ENCODE measurements around the gene AGBL4.
"Not testable (repeated sequence)": the region's sequence is repeated elsewhere in the genome, so short reads cannot be mapped to it uniquely, and the experiment has no call there.

The AGBL4 gene

DNA sequence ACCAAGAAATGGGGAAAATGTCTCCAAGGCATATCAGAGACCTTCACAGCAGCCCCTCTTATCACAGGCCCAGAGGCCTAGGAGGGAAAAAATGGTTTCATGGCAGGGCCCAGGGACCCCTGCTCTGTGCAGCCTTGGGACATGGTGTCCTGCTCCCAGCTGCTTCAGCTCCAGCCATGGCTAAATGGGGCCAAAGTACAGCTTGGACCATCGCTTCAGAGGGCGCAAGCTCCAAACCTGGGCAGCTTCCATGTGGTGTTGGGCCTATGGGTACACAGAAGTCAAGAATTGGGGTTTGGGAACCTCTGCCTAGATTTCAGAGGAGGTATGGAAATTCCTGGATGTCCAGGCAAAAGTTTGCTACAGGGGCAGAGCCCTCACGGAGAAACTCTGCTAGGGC lies 964.7 kb downstream of the AGBL4 start:
- no peak for DNase-seq (ENCODE audit: low read depth in 1 of 2, low spot score in 1 of 2)
- TF ChIP-seq JUND (IDR thresholded peaks at IDR 0.05; ENCODE audit: low read depth): no peak
- in situ Hi-C loops (cut with HindIII; ENCODE audit: low pct_unique_long_range_greater_than_20kb, low sequenced_read_pairs): no loop called here

DNA sequence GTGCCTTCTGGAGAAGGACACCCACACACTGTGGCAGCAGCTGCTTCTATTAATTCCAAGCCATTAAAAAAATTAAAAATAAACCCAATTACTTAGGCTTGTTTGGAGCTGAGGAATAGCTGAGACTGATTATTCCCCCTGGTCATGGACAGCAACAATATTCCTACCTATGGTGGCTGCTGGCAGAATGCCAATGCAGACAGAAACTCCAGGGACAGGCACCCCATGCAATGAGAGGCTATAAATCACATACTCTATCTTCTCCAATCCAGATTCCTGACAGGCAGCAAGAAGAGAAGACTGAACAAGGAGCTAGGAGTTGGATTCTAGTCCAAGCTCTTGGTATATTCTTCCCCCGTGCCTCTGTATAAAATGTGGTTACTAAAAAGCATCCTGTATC lies 971.7 kb downstream of the AGBL4 start:
- TF ChIP-seq JUND (IDR thresholded peaks at IDR 0.05; ENCODE audit: low read depth): no peak
- in situ Hi-C loops (cut with HindIII; ENCODE audit: low pct_unique_long_range_greater_than_20kb, low sequenced_read_pairs): no loop called here
- DNase-seq (ENCODE audit: low read depth in 1 of 2, low spot score in 1 of 2): no peak

DNA sequence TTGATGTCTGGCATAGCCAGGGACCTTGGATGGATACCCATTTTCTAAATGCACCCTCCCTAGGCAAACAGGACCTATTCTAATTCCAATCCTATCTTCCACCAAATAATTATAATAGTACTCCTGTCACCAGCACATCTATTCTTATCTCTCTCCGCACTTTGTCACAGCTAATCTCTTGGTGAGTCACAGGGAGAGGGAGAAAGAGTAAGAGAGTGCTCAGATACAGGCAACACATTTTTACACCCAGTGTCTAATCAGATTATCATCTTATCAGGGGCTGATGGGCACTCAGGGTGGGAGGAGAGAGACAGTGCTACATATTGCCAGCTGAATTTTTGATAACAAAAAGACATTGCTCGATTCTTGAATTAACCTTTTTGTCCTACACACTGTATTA lies 972.1 kb downstream of the AGBL4 start:
- DNase-seq (ENCODE audit: low read depth in 1 of 2, low spot score in 1 of 2): no peak
- in situ Hi-C loops (cut with HindIII; ENCODE audit: low pct_unique_long_range_greater_than_20kb, low sequenced_read_pairs): no loop called here
- TF ChIP-seq JUND (IDR thresholded peaks at IDR 0.05; ENCODE audit: low read depth): no peak

- no peak for DNase-seq (ENCODE audit: low read depth in 1 of 2, low spot score in 1 of 2)
- in situ Hi-C loops (cut with HindIII; ENCODE audit: low pct_unique_long_range_greater_than_20kb, low sequenced_read_pairs): no loop called here
These were observed 973.7 kb downstream of the AGBL4 start for GRCh38 chr1:49050041-49050440.

DNA sequence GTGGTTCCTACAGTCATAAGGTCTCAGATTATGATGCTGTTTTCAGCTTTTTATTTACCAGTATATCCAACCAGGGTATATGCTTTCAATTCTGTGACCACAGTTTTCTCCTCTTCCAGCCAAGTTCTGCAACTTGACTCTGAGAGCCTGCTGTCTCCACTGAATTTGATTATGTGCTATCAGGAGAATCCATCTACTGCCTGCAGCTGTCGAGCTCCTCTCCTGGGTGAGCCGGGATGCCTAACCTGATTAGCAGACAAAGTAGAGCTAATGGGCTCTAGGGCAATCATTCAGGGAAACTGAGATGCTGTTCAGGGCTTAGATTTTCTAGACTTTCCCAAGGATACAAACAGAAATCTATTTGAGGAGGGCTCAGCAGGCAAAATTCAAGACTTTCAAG lies 975.6 kb downstream of the AGBL4 start:
- no peak for TF ChIP-seq JUND (IDR thresholded peaks at IDR 0.05; ENCODE audit: low read depth)
- in situ Hi-C loops (cut with HindIII; ENCODE audit: low pct_unique_long_range_greater_than_20kb, low sequenced_read_pairs): no loop called here
- no peak for DNase-seq (ENCODE audit: low read depth in 1 of 2, low spot score in 1 of 2)

More at GRCh38 chr1:49050041-49050440, 973.7 kb downstream of the AGBL4 start:
- TF ChIP-seq JUND (IDR thresholded peaks at IDR 0.05; ENCODE audit: low read depth): no peak

- in situ Hi-C loops (cut with HindIII; ENCODE audit: low pct_unique_long_range_greater_than_20kb, low sequenced_read_pairs): no loop called here
- TF ChIP-seq JUND (IDR thresholded peaks at IDR 0.05; ENCODE audit: low read depth): no peak
- no peak for DNase-seq (ENCODE audit: low read depth in 1 of 2, low spot score in 1 of 2)
These were observed 977.4 kb downstream of the AGBL4 start for GRCh38 chr1:49046305-49046704.

GRCh38 chr1:49045371-49045770 lies 978.4 kb downstream of the AGBL4 start:
- no peak for TF ChIP-seq JUND (IDR thresholded peaks at IDR 0.05; ENCODE audit: low read depth)
- DNase-seq (ENCODE audit: low read depth in 1 of 2, low spot score in 1 of 2): no peak

DNA sequence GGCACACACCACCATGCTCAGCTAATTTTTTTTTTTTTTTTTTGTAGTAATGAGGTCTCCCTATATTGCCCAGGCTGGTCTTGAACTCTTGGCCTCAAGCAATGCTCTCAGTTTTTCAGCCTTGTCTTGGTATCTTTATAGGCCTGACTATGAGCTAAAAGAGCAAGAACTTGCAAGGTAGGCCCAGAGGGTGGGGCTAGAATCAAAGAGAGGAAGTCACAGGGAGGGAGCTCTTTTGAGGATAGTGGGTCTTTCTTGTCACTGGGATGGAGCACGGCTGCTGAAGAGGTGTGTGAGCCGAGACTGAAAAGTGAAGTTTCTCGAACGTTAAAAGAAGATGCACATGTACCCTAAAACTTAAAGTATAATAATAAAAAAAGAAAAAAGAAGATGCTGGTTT lies 987.1 kb downstream of the AGBL4 start:
- TF ChIP-seq JUND (IDR thresholded peaks at IDR 0.05; ENCODE audit: low read depth): no peak
- DNase-seq (ENCODE audit: low read depth in 1 of 2, low spot score in 1 of 2): no peak
- in situ Hi-C loops (cut with HindIII; ENCODE audit: low pct_unique_long_range_greater_than_20kb, low sequenced_read_pairs): no loop called here

More at GRCh38 chr1:49045371-49045770, 978.4 kb downstream of the AGBL4 start:
- in situ Hi-C loops (cut with HindIII; ENCODE audit: low pct_unique_long_range_greater_than_20kb, low sequenced_read_pairs): no loop called here

DNA sequence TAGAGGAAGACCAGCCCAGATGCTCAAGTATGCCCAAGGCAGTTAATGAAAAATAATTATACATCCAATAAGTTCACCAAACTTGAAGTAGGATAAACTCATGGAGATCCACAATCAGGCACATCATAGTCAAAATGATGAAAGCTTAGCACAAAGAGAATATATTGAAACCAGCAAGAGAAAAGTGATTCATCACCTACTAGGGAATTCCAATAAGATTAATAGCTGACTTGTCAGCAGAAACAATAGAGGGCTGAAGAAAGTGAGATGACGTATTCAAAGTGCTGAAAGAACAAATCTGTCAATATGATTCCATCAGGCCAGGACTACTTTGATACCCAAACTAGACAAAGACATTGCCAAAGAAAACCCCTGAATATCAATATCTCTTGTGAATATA lies 995.4 kb downstream of the AGBL4 start:
- in situ Hi-C loops (cut with HindIII; ENCODE audit: low pct_unique_long_range_greater_than_20kb, low sequenced_read_pairs): no loop called here
- no peak for TF ChIP-seq JUND (IDR thresholded peaks at IDR 0.05; ENCODE audit: low read depth)

DNA sequence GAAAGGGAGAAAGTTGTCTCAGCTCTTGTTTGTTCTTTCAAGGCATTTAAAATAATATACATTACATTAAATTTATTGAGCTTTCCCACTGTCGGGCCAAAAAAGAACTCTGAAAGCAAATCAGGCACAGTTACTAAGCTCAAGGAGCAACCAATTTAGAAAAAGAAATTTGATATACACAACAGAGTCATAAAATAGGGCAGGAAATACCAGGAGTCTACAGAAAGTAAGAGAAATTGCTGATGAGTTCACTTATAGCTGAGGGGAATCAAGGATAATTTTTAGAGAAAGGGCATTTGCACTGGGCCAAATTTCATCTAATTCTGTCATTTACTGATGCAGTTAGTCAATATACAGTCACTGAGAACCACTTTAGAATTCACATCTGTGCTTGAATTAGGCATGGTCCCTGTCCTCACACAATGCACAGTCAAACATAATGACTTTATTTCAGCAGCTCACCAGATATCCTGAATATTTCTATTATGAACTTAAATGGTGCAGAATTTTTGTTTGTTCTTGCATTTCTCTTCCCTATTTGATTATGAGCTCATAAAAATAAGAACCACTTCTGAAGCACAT lies 997.4 kb downstream of the AGBL4 start:
- in situ Hi-C loops (cut with HindIII; ENCODE audit: low pct_unique_long_range_greater_than_20kb, low sequenced_read_pairs): no loop called here
- no peak for DNase-seq (ENCODE audit: low read depth in 1 of 2, low spot score in 1 of 2)
- no peak for TF ChIP-seq JUND (IDR thresholded peaks at IDR 0.05; ENCODE audit: low read depth)

More for the DNA sequence above, 995.4 kb downstream of the AGBL4 start:
- no peak for DNase-seq (ENCODE audit: low read depth in 1 of 2, low spot score in 1 of 2)

- no peak for DNase-seq (ENCODE audit: low read depth in 1 of 2, low spot score in 1 of 2)
- in situ Hi-C loops (cut with HindIII; ENCODE audit: low pct_unique_long_range_greater_than_20kb, low sequenced_read_pairs): no loop called here
- TF ChIP-seq JUND (IDR thresholded peaks at IDR 0.05; ENCODE audit: low read depth): no peak
These were observed 1007.5 kb downstream of the AGBL4 start for GRCh38 chr1:49016030-49016977.

DNA sequence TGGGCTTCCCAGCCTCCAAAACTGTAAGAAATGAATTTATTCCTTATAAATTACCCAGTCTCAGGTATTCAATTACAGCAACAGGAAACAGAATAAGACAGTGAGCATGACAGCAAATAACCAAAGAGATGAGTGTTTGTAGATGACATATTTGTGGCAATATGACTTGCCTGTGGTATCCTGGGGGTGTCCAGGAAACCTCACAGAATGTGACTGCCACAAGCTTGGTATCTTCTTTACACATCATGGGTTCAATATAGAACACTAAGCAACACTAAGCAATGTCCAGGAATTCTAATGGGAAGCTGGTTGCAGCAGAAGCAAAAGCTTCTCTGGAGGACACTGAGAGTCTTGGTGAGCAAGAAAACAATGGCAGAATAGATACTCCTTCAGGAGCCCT lies 1010.7 kb downstream of the AGBL4 start:
- in situ Hi-C loops (cut with HindIII; ENCODE audit: low pct_unique_long_range_greater_than_20kb, low sequenced_read_pairs): no loop called here
- TF ChIP-seq JUND (IDR thresholded peaks at IDR 0.05; ENCODE audit: low read depth): no peak
- no peak for DNase-seq (ENCODE audit: low read depth in 1 of 2, low spot score in 1 of 2)

DNA sequence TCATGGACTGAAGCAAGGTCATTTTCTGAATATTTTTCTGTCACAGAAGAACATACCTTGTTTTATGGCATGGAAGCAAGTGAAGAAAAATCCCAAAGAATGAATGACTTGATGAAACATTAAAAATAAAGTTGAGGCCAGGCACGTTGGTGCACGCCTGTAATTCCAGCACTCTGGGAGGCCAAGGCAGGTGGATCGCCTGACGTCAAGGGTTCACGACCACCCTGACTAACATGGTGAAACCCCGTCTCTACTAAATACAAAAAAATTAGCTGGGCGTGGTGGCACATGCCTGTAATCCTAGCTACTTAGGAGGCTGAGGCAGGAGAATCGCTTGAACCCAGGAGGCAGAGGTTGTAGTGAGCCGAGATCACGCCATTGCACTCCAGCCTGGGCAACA lies 1020.8 kb downstream of the AGBL4 start:
- DNase-seq (ENCODE audit: low read depth in 1 of 2, low spot score in 1 of 2); in situ Hi-C loops (cut with HindIII; ENCODE audit: low pct_unique_long_range_greater_than_20kb, low sequenced_read_pairs): not testable (repeated sequence)

Measured in T47D (cell line).